Gastrocnemius medialis (tissue), 4 donors: ENCODE measurements around the gene TBC1D23. TPM values are rescaled to one million over a fixed set of nuclear protein-coding genes. Genes with fewer than 3 reads are reported as not detected.
A peak's percentile ranks its signal among the peaks of the same experiment; 100 is the strongest.
"Not testable (repeated sequence)": the region's sequence is repeated elsewhere in the genome, so short reads cannot be mapped to it uniquely, and the experiment has no call there.

Experiments
- ATAC-seq, 2 donors: fragments of 150-250 bp; one replicate each; pipeline ENCODE4 v1.9.1; 2016
- DNase-seq, 2 donors: peaks; one replicate each; pipeline ENCODE4 v3.0.0-alpha.2; 2019
- H3K27ac ChIP-seq, 4 donors: fragments of 200-600 bp; sonication (generic); 1 replicate in 1 of 4; 2 replicates in 3 of 4; pipeline ENCODE4 v1.5.1; 2016 to 2018; ENCODE audit warnings: mild to moderate bottlenecking in 2 of 4, moderate library complexity in 1 of 4
- H3K27me3 ChIP-seq, 3 donors: fragments of 200-600 bp; sonication (generic) in 2 of 3; 1 replicate in 1 of 3; 2 replicates in 2 of 3; pipeline versions ENCODE4 v1.5.1 to v1.6.0; 2016 to 2019; ENCODE audit warnings: mild to moderate bottlenecking in 1 of 3, moderate library complexity in 1 of 3
- H3K36me3 ChIP-seq, 2 donors: fragments of 200-600 bp; sonication (generic) in 1 of 2; one replicate each; pipeline ENCODE4 v1.5.1; 2017 to 2018
- H3K4me1 ChIP-seq, 2 donors: fragments of 200-600 bp; sonication (generic) in 1 of 2; one replicate each; pipeline ENCODE4 v1.5.1; 2016 to 2017; ENCODE audit warnings: mild to moderate bottlenecking in 2 of 2
- H3K4me3 ChIP-seq, 4 donors: fragments of 200-600 bp; sonication (generic) in 3 of 4; 1 replicate in 1 of 4; 2 replicates in 3 of 4; pipeline ENCODE4 v1.5.1; 2016 to 2019; ENCODE audit warnings: mild to moderate bottlenecking in 2 of 4
- H3K9me3 ChIP-seq, 3 donors: fragments of 200-600 bp; sonication (generic) in 2 of 3; 1 replicate in 1 of 3; 2 replicates in 2 of 3; pipeline ENCODE4 v1.5.1; 2016 to 2019
- CTCF ChIP-seq, 5 experiments: fragments of 450-650 bp in 3 of 5; fragments of 200-600 bp in 2 of 5; sonication (generic) in 2 of 5; IDR thresholded peaks in 4 of 5; conservative IDR thresholded peaks in 1 of 5; 1 replicate in 4 of 5; 2 replicates in 1 of 5; pipeline ENCODE4 v1.5.1; 2016 to 2019; ENCODE audit warnings: antibody characterized with exemption in 5 of 5, mild to moderate bottlenecking in 3 of 5, moderate library complexity in 3 of 5
- POLR2A ChIP-seq, 2 donors: fragments of 450-650 bp; IDR thresholded peaks; one replicate each; pipeline ENCODE4 v1.6.1; 2017; ENCODE audit warnings: antibody characterized with exemption in 2 of 2, mild to moderate bottlenecking in 2 of 2, moderate library complexity in 2 of 2
- in situ Hi-C, 4 donors: fragments of 200-750 bp; cut with MboI; loops; one replicate each; pipeline versions ENCODE4 v1.15.0 to v1.8.0; 2017; ENCODE audit warnings: low sequenced_read_pairs in 4 of 4
- intact Hi-C: fragments of 100-400 bp; cut with DNase I; formaldehyde crosslinking; loops from one replicate; pipeline ENCODE4 v1.15.1; 2023; ENCODE audit warnings: low total_unique reads
- total RNA-seq, 4 donors: library from RNA; depleted of rRNA; stranded (reverse); fragments of >200 nt; gene quantifications; one replicate each; pipeline versions ENCODE4 v1.1.0 to v1.2.3, GENCODE V29; 2016

Gene TBC1D23
- total RNA-seq, 4 donors from 2014 or later = 14.2 to 56.4 (median 45.0) TPM

- Histone ChIP-seq H3K27me3 (no peaks in the 10 kb centered on the region), H3K4me3 (no peak overlapping the region), H3K4me1 (peaks cover 0 to 16% of the 10 kb centered on the region in 2 donors), H3K9me3 (no peaks in the 10 kb centered on the region), H3K27ac (peak overlapping the region in 2 of 4 donors; percentile 35 to 66), H3K36me3 (no peaks in the 10 kb centered on the region)
- TF ChIP-seq POLR2A (IDR thresholded peaks at IDR 0.05) (no peak), CTCF (IDR thresholded peaks at IDR 0.05 in 4 of 5, conservative IDR thresholded peaks at IDR 0.05 in 1 of 5) (no peak)
- intact Hi-C loops = no loop called here
- no peak for DNase-seq
- ATAC-seq = no peak
- in situ Hi-C loops = no loop called here
Observed at GRCh38 chr3:100227511-100227921, 33.3 kb upstream of the TBC1D23 start.

GRCh38 chr3:100228247-100228646, 32.5 kb upstream of the TBC1D23 start:
- TF ChIP-seq POLR2A (IDR thresholded peaks at IDR 0.05) (no peak), CTCF (IDR thresholded peaks at IDR 0.05 in 4 of 5, conservative IDR thresholded peaks at IDR 0.05 in 1 of 5) (no peak)
- Histone ChIP-seq H3K36me3 (no peaks in the 10 kb centered on the region), H3K27me3 (no peaks in the 10 kb centered on the region), H3K27ac (no peak overlapping the region), H3K4me3 (no peak overlapping the region), H3K9me3 (no peaks in the 10 kb centered on the region), H3K4me1 (peaks cover 0 to 16% of the 10 kb centered on the region in 2 donors)
- intact Hi-C loops = no loop called here
- DNase-seq (no peak), ATAC-seq (no peak)
- in situ Hi-C loops = no loop called here

- H3K36me3 ChIP-seq, H3K27ac ChIP-seq, H3K9me3 ChIP-seq, H3K4me3 ChIP-seq, intact Hi-C loops, ATAC-seq, DNase-seq, H3K27me3 ChIP-seq, in situ Hi-C loops: not testable (repeated sequence)
- peaks cover 0 to 16% of the 10 kb centered on the region in 2 donors for H3K4me1 ChIP-seq
Observed at GRCh38 chr3:100229188-100229587, 31.6 kb upstream of the TBC1D23 start.

- H3K4me3 ChIP-seq = no peak overlapping the region
- no peak overlapping the region for H3K27ac ChIP-seq
- H3K9me3 ChIP-seq = no peaks in the 10 kb centered on the region
- in situ Hi-C loops (no loop called here), intact Hi-C loops (no loop called here)
- DNase-seq (no peak), ATAC-seq (no peak)
- TF ChIP-seq CTCF (IDR thresholded peaks at IDR 0.05 in 4 of 5, conservative IDR thresholded peaks at IDR 0.05 in 1 of 5) (no peak), POLR2A (IDR thresholded peaks at IDR 0.05) (no peak)
- H3K4me1 ChIP-seq = peaks cover 0 to 16% of the 10 kb centered on the region in 2 donors
- H3K27me3 ChIP-seq = no peaks in the 10 kb centered on the region
- H3K36me3 ChIP-seq = no peaks in the 10 kb centered on the region
Observed at GRCh38 chr3:100230710-100231109, 30.1 kb upstream of the TBC1D23 start.

GRCh38 chr3:100231668-100232067, 29.1 kb upstream of the TBC1D23 start:
- no peak for DNase-seq
- H3K27ac ChIP-seq = no peak overlapping the region
- no peaks in the 10 kb centered on the region for H3K36me3 ChIP-seq
- peaks cover 0 to 12% of the 10 kb centered on the region in 2 donors for H3K4me1 ChIP-seq
- in situ Hi-C loops (no loop called here), intact Hi-C loops (no loop called here)
- TF ChIP-seq POLR2A (IDR thresholded peaks at IDR 0.05) (no peak), CTCF (IDR thresholded peaks at IDR 0.05 in 4 of 5, conservative IDR thresholded peaks at IDR 0.05 in 1 of 5) (no peak)
- H3K27me3 ChIP-seq = no peaks in the 10 kb centered on the region
- H3K4me3 ChIP-seq = no peak overlapping the region
- ATAC-seq = no peak
- H3K9me3 ChIP-seq = no peaks in the 10 kb centered on the region
